ENCODE measurements around the gene ATXN1L.
A peak's percentile ranks its signal among the peaks of the same experiment; 100 is the strongest.

The ATXN1L gene

DNA sequence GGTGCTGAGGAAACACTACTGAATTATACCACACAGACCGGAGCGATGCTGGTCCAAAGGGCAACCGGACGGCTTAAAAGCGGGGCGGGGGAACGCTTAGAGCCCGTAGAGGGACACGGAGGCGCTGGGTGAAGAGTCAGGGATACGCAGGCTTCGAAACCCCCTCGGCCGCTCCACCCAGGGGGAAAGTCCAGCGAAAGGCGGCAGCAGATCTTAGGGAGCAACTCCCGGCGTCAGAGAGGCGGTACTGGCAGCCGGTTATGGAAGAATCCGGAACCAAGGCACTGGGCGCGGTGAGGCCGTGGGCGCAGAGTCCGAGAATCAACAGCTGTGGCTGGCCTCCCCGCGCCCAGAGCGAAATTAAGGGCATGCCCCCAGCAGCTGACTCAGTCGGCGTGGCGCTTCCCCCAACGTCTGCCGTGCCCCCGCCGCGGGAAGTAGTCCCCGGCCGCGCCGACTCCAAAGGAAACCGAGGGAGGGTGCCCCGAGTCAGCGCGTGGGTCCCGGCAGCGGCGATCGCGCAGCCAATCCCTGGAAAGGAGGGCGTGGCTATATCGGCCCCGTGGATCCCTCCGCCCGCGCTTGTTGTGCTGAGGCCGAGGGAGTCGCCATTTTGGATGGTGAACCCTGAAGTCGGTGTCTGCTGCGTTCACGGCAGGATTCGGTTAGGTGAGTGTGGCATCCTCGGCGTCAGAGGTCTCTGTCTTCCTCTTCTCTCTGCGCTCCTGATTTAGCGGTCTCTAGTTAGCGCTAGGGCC, 49.3 kb downstream of the ATXN1L start, which contains the start of gene IST1:
Gene IST1, plus strand, starts transcription at position 611 of the 758 bp plus-strand sequence. CDS start 20,110 bp downstream, outside the sequence.
- DNase-seq: peak; percentile 99 to 100

DNA sequence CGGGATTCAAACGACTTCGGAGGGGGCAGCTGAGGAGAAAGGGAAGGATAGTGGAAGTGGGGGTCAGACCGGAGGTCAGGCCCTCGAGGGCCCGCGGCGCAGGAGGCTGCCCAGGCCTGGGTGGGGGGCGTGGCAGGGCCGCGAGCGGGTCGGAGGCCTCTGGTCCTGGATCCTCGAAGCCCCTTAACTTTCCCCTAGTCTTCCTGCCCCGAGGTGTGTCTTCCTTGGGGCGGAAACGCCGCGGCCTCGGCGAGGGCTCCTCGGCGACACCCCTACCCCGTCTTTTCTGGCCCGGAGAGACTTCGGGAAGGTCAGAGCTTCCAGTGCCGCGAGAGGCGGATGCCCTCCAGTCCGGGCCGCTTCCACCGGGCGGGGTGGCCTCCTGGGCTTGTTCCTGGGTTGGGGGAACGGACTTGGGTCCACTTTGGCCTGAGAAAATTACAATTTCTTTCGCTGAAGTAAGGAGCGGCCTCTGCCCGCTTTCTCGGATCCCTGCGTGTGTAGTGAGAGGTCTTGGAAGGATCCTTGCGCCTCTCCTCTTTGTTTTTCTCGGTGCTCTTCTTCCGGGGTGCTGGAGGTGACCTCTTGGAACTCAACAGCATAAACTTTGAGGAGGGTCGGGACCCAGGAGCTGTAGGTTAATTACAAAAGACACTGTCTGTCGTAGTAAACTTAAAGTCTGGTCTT, 50.0 kb downstream of the ATXN1L start:
- DNase-seq: peak; percentile 17 to 33

- no peak for DNase-seq
Measured at GRCh38 chr16:71896764-71897368, 51.1 kb downstream of the ATXN1L start.

- no peak for DNase-seq
Measured at GRCh38 chr16:71899171-71899570, 53.4 kb downstream of the ATXN1L start.

- DNase-seq: no peak
Measured at GRCh38 chr16:71902656-71903365, 57.0 kb downstream of the ATXN1L start.

DNA sequence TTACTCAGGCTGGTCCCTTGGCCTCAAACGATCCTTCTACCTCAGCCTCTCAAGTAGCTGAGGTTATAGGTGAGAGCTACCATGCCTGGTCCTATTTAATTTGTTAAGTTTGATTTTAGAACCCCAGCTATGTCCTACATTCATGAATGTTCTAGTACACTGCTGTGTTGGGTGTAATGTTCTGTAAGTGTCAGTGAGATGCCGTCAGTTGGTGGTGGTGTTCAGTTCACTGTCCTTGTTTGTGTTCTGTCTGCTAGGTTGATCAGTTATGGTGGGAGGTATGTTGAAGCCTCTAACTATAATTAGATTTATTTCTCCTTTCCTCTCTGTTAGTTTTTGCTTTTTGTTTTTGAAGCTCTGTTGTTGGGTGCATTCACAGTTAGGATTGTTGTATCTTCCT, 57.8 kb downstream of the ATXN1L start:
- no peak for DNase-seq

DNA sequence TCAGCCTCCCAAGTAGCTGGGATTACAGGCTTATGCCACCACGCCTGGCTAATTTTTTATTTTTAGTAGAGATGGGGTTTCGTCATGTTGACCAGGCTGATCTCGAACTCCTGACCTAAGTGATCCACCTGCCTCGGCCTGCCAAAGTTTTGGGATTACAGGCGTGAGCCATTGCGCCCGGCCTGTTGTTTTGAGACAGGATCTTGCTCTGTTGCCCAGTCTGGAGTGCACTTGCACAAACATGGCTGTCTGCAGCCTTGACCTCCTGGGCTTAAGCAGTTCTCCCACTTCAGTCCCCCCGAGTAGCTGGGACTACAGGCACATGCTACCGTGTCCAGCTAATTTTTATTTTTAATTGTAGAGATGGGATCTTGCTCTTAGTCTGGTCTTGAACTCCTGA, 58.5 kb downstream of the ATXN1L start:
- DNase-seq: no peak

DNA sequence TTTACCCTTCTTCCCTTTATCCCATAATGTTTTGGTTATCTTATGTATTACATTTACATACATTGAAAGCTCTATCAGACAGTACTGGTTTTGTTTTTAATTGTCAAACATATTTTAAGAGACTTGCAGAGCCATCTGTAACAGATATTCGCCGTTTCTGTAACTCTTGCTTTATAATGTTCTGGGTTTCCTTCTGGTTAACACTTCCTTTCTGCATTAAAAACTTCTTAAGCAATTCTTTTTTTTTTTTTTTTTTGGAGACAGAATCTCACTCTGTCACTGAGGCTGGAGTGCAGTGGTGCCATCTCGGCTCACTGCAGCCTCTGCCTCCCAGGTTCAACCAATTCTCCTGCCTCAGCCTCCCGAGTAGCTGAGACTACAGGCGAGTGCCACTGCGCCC, 60.0 kb downstream of the ATXN1L start:
- peak in 1 of 2 donors; percentile 11 for DNase-seq

Measured in inflammatory macrophage (primary cell).